ENCODE results near the gene FARP2.

- TF ChIP-seq CTCF (IDR thresholded peaks at IDR 0.05) (no peak), POLR2A (IDR thresholded peaks at IDR 0.05) (no peak)
Observed at GRCh38 chr2:241307055-241307454, 49.0 kb upstream of the FARP2 start.

Data from lower leg skin (tissue), 3 donors.